ENCODE measurements around the gene GLRX. TPM values are rescaled to one million over a fixed set of nuclear protein-coding genes. Genes with fewer than 3 reads are reported as not detected.
A peak's percentile ranks its signal among the peaks of the same experiment; 100 is the strongest.

The GLRX gene
- total and polyA plus RNA-seq, 2 of the 13 experiments (the other 11 are each of a cell fraction or from before 2014, with no cell fraction given) = 63.8 to 499 TPM

GRCh38 chr5:95824747-95825146 is 2.2 kb upstream of the GLRX start (continued):
- no peak for TF ChIP-seq ZNF362 (CRISPR knock-in tag; IDR thresholded peaks at IDR 0.05; ENCODE audit: borderline replicate concordance)
- TF ChIP-seq HBP1 (CRISPR knock-in tag; IDR thresholded peaks at IDR 0.05; ENCODE audit: low read depth) = no peak
- TF ChIP-seq ZMYM2 (CRISPR knock-in tag; IDR thresholded peaks at IDR 0.05) = 0 out of 2 replicates have a peak, but pooled peaks have one; percentile 39
- no peak for TF ChIP-seq MTERF4 (CRISPR knock-in tag; IDR thresholded peaks at IDR 0.05)
- TF ChIP-seq TFAP4 (IDR thresholded peaks at IDR 0.05; ENCODE audit: borderline replicate concordance, low read depth) = no peak
- TF ChIP-seq NFATC3 (CRISPR knock-in tag; IDR thresholded peaks at IDR 0.05) = 0 out of 2 replicates have a peak, but pooled peaks have one; percentile 51

Data from HepG2 (cell line).